Activated CD4-positive, alpha-beta T cell treated with anti-CD3 and anti-CD28 coated beads, Interleukin-2, amount 10 ng/mL, durations not matched to agents 24 days and 14 days (primary cell): ENCODE results near the gene ZNF444. TPM values are rescaled to one million over a fixed set of nuclear protein-coding genes. Genes with fewer than 3 reads are reported as not detected.
"Not testable (repeated sequence)": the region's sequence is repeated elsewhere in the genome, so short reads cannot be mapped to it uniquely, and the experiment has no call there.

Source experiments
- DNase-seq: peaks from one replicate; pipeline ENCODE4 v3.0.0; 2022
- H3K27ac Mint-ChIP-seq: one replicate; pipeline ENCODE4 v1.8.0; 2022; ENCODE audit warnings: mild to moderate bottlenecking, mixed read lengths
- H3K27me3 Mint-ChIP-seq: one replicate; pipeline ENCODE4 v1.8.0; 2022; ENCODE audit warnings: mixed read lengths
- H3K36me3 Mint-ChIP-seq: one replicate; pipeline ENCODE4 v1.8.0; 2022; ENCODE audit warnings: low read depth, mild to moderate bottlenecking, mixed read lengths
- H3K4me1 Mint-ChIP-seq: one replicate; pipeline ENCODE4 v1.8.0; 2021; ENCODE audit warnings: mixed read lengths
- H3K4me3 Mint-ChIP-seq: one replicate; pipeline ENCODE4 v1.8.0; 2022; ENCODE audit warnings: mild to moderate bottlenecking, moderate library complexity, mixed read lengths
- H3K9me3 Mint-ChIP-seq: one replicate; pipeline ENCODE4 v1.8.0; 2021; ENCODE audit warnings: mixed read lengths
- intact Hi-C: fragments of 100-400 bp; cut with micrococcal nuclease; formaldehyde crosslinking; loops from one replicate; pipeline ENCODE4 v1.15.1; 2023
- total RNA-seq: library from RNA; stranded (reverse); gene quantifications from 2 replicates; pipeline ENCODE4 v1.2.3, GENCODE V29; 2022

ZNF444 gene
- total RNA-seq, 1 donor from 2014 or later: 35.5 TPM

DNA sequence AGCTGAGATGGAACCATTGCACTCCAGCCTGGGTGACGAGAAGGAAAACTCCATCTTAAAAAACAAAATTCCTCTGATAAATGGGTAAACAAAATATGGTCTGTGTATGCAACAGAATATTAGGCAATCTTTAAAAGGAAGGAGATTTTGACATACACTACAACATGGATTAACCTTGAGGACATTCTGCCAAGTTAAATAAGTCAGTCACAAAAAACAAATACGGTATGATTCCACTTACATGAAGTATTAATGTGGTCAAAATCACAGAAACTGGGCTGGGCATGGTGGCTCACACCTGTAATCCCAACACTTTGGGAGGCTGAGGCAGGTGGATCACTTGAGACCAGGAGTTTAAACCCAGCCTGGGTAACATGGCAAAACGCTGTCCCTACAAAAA, 3.0 kb upstream of the ZNF444 start:
- H3K36me3 Mint-ChIP-seq: peaks cover 3% of the 10 kb centered on the region
- no peak for DNase-seq
- H3K4me3 Mint-ChIP-seq: no peak overlapping the region
- intact Hi-C loops: no loop called here
- H3K4me1 Mint-ChIP-seq: peaks cover 26% of the 10 kb centered on the region
- H3K27ac Mint-ChIP-seq: no peak overlapping the region
- peaks cover 4% of the 10 kb centered on the region for H3K27me3 Mint-ChIP-seq
- H3K9me3 Mint-ChIP-seq: no peaks in the 10 kb centered on the region

DNA sequence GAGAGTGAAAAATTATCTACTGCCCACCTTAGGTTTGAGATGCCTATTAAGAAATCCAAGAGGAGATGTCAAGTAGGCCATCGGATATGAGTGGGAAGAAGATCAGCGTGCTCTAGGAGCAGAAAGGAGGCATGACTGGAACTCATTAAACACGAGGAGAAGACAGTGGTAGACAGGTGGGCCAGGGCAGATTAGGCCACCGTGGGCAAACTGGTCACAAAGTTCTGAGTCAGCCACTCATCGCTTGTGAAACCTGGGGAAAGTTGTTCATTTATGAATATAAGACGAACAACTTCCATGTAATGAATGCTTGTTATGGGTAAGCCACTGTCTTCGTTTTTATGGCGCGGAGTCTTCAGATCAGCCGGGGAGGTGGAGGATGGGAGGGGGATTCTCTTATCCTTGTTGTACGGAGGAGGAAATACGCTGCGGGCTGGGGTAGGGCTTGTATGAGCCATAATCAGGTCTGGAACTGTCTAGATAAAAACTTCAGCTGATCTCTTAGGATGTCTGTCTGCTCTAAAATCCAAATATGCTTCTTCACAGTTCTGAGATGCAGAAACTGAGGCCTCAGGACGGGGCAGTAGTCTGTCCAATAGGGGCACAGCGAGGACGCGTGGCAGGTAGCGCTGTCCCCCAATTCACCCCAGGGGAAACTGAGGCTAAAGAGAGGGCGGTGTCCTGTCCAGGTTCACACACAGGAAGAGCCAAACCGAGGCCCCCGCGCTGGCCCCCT, 1.1 kb upstream of the ZNF444 start:
- Mint-ChIP-seq H3K9me3 (no peaks in the 10 kb centered on the region), H3K4me3 (peak overlapping the region; percentile 94), H3K36me3 (peaks cover 3% of the 10 kb centered on the region), H3K27ac (peak overlapping the region; percentile 91), H3K4me1 (peaks cover 36% of the 10 kb centered on the region), H3K27me3 (peaks cover 4% of the 10 kb centered on the region)
- intact Hi-C loops: loop anchor here (2.0 to 5.0 kb wide), 3 partner anchors 488 to 1222 kb away; partner anchors contain the start of genes PPP1R12C, TRAPPC2B and ZNF547
- DNase-seq: no peak

DNA sequence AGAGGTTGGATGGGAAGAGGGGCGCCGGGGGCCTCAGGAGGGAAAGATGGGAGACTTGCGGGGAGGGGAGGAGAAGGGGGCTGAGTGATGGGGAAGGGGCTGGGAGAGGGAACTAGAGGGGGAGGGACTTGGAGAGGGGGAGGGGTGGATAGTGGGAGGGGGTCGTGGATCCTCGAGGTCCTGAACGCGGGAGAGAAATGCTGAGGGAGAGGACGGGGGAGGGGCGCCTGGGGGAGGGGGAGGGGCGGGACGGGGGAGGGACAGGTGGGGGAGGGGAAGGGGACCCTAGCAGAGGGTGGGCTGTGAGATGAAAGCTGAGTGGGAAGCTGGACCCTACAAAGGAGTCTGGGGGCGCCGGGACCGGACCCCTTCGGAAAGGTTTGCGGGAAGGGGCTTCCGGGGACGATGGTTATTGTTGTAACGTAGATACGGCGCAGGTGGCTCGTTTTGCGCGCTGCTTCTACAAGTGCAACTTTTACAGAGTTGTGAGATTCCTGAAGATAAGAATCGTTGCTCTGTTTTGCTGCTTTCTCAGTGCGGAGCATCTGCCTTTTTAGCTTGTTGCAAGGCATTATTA, 418 bp downstream of the ZNF444 start:
- Mint-ChIP-seq H3K36me3 (peaks cover 3% of the 10 kb centered on the region), H3K9me3 (no peaks in the 10 kb centered on the region), H3K4me1 (peaks cover 36% of the 10 kb centered on the region), H3K27ac (peak overlapping the region; percentile 91), H3K4me3 (peak overlapping the region; percentile 94), H3K27me3 (peaks cover 4% of the 10 kb centered on the region)
- intact Hi-C loops: loop anchor here (1.0 to 5.0 kb wide), 6 partner anchors 20 to 1221 kb away; partner anchors contain the start of genes EPN1, PPP1R12C, TRAPPC2B and ZNF547
- peak; percentile 82 for DNase-seq

DNA sequence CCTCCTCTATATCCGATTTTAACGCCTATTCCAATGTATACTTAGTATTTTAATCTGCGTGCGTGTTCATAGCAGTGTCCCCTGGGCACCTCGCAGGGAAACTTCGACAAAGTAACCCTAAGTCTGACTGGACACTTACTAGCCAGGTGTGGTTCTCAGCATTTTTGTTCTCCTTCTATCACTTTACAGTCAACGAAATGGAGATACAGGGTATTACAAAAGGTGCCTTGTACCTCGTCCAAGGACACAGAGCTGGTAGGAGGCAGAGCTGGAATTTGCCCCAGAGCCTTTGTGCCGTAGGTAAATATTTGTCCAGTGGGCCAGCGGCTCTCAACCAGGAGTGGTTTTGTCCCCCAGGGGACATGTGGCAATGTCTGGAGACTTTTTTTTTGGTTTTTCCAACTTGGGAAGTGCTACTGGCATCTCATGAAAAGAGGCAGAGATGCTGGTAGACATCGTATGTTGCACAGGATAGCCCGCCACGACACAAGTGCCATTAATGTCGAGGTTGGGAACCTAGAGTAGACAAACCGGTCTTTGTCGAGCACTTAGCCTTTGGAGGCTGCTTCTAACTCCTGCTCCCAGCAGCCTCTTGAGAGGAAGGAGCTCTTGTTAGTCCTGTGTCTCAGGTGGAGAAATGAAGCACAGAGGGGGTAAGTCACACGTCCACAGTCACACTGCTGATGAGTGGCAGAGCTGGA, 1.1 kb downstream of the ZNF444 start:
- Mint-ChIP-seq H3K36me3 (peaks cover 3% of the 10 kb centered on the region), H3K4me1 (peaks cover 36% of the 10 kb centered on the region), H3K27me3 (peaks cover 4% of the 10 kb centered on the region), H3K4me3 (peak overlapping the region; percentile 94), H3K9me3 (no peaks in the 10 kb centered on the region), H3K27ac (peak overlapping the region; percentile 85)
- no peak for DNase-seq
- intact Hi-C loops: loop anchor here (5.0 kb wide), 2 partner anchors 490 to 1220 kb away; partner anchors contain the start of genes TRAPPC2B and ZNF547

GRCh38 chr19:56142897-56143434, 1.9 kb downstream of the ZNF444 start:
- intact Hi-C loops: loop anchor here (5.0 kb wide), 2 partner anchors 491 to 1219 kb away; partner anchors contain the start of genes TRAPPC2B and ZNF547
- Mint-ChIP-seq H3K4me3 (peak overlapping the region; percentile 41), H3K9me3 (no peaks in the 10 kb centered on the region), H3K4me1 (peaks cover 36% of the 10 kb centered on the region), H3K27ac (no peak overlapping the region), H3K27me3 (peaks cover 4% of the 10 kb centered on the region), H3K36me3 (peaks cover 8% of the 10 kb centered on the region)
- DNase-seq: no peak

GRCh38 chr19:56144376-56144775, 3.3 kb downstream of the ZNF444 start:
- Mint-ChIP-seq H3K27ac (no peak overlapping the region), H3K36me3 (peaks cover 16% of the 10 kb centered on the region), H3K4me1 (peaks cover 34% of the 10 kb centered on the region), H3K9me3 (no peaks in the 10 kb centered on the region), H3K4me3 (no peak overlapping the region), H3K27me3 (peaks cover 4% of the 10 kb centered on the region)
- DNase-seq: no peak
- intact Hi-C loops: loop anchor here (5.0 kb wide), 2 partner anchors 492 to 1218 kb away; partner anchors contain the start of genes TRAPPC2B and ZNF547

DNA sequence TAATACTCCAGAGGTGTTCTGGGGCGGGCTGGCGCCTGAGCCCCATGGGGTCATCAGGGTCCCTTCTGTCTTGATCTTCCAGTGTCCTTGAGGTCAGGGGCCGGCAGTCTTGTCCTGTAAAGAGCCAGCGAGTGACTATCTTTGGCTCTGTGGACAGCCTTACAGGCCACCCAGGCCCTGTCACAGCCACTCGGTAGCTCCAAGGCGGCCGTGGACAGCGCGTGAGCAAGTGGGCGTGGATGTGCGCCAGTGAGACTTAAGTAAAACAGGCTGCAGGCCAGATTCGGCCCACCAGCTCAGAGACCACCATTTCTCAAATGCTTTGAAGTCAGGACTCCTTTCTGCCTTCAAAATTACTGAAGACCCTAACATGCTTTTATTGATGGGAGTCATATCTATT, 3.7 kb downstream of the ZNF444 start:
- Mint-ChIP-seq H3K27me3 (peaks cover 4% of the 10 kb centered on the region), H3K36me3 (peaks cover 20% of the 10 kb centered on the region), H3K9me3 (no peaks in the 10 kb centered on the region), H3K4me1 (peaks cover 31% of the 10 kb centered on the region), H3K4me3 (no peak overlapping the region), H3K27ac (no peak overlapping the region)
- intact Hi-C loops: loop anchor here (5.0 kb wide), 2 partner anchors 493 to 1217 kb away; partner anchors contain the start of genes TRAPPC2B and ZNF547
- no peak for DNase-seq

DNA sequence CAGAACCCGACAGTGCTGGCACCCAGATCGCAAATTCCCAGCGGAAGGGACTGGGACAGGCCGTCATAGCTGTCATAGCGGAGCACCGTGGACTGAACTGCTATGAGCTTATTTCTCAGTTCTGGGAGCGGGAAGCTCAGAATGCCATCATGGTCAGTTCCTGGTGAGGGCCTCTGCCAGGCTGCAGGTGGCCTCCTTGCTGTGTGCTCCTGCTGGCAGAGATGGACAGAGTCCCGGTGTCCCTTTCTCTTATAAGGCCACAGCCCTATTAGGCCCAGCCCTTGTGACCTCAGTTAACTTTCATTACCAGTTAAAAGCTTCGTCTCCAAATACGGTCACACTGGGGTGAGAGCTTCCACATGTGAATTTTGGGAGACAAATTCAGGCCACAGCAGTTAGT, 4.6 kb downstream of the ZNF444 start:
- Mint-ChIP-seq H3K27me3 (peaks cover 3% of the 10 kb centered on the region), H3K27ac (no peak overlapping the region), H3K4me3 (no peak overlapping the region), H3K9me3 (no peaks in the 10 kb centered on the region), H3K4me1 (peaks cover 23% of the 10 kb centered on the region), H3K36me3 (peaks cover 26% of the 10 kb centered on the region)
- no peak for DNase-seq
- intact Hi-C loops: no loop called here

DNA sequence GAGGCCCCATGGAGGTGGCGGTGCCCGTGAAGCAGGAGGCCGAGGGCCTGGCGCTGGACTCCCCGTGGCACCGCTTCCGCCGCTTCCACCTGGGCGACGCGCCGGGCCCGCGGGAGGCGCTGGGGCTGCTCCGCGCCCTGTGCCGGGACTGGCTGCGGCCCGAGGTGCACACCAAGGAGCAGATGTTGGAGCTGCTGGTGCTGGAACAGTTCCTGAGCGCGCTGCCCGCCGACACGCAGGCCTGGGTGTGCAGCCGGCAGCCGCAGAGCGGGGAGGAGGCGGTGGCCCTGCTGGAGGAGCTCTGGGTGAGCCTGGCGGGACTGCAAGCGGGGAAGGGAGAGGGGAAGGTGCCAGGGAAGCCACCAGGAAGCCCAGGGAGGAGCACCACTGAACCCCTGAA, 5.8 kb downstream of the ZNF444 start:
- Mint-ChIP-seq H3K27me3 (no peaks in the 10 kb centered on the region), H3K36me3 (peaks cover 23% of the 10 kb centered on the region), H3K4me3 (no peak overlapping the region), H3K4me1 (peaks cover 19% of the 10 kb centered on the region), H3K9me3 (no peaks in the 10 kb centered on the region), H3K27ac (no peak overlapping the region)
- intact Hi-C loops: no loop called here
- no peak for DNase-seq

GRCh38 chr19:56147307-56147706, 6.2 kb downstream of the ZNF444 start:
- peaks cover 16% of the 10 kb centered on the region for H3K4me1 Mint-ChIP-seq
- H3K27me3 Mint-ChIP-seq: no peaks in the 10 kb centered on the region
- peaks cover 23% of the 10 kb centered on the region for H3K36me3 Mint-ChIP-seq
- DNase-seq: no peak
- no peak overlapping the region for H3K4me3 Mint-ChIP-seq
- no peak overlapping the region for H3K27ac Mint-ChIP-seq
- intact Hi-C loops: no loop called here
- H3K9me3 Mint-ChIP-seq: no peaks in the 10 kb centered on the region

GRCh38 chr19:56148096-56148495, 7.0 kb downstream of the ZNF444 start:
- H3K27ac Mint-ChIP-seq: no peak overlapping the region

DNA sequence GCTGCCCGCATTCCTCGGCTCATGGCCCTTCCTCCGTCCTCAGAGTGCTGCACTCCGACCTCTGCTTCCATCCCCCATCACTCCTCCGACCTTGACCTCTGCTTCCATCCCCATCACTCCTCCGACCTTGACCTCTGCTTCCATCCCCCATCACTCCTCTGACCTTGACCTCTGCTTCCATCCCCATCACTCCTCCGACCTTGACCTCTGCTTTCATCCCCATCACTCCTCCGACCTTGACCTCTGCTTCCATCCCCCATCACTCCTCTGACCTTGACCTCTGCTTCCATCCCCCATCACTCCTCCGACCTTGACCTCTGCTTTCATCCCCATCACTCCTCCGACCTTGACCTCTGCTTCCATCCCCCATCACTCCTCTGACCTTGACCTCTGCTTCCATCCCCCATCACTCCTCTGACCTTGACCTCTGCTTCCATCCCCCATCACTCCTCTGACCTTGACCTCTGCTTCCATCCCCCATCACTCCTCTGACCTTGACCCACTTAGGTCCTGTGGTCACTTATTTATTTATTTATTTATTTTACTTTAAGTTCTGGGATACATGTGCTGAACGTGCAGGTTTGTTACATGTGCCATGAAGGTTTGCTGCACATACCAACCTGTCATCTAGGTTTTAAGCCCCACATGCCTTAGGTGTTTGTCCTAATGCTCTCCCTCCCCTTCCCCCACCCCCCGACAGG, 8.0 kb downstream of the ZNF444 start:
- H3K9me3 Mint-ChIP-seq, H3K27me3 Mint-ChIP-seq, DNase-seq, H3K27ac Mint-ChIP-seq, H3K4me3 Mint-ChIP-seq, intact Hi-C loops: not testable (repeated sequence)
- peaks cover 33% of the 10 kb centered on the region for H3K36me3 Mint-ChIP-seq
- peaks cover 15% of the 10 kb centered on the region for H3K4me1 Mint-ChIP-seq

More at GRCh38 chr19:56148096-56148495, 7.0 kb downstream of the ZNF444 start:
- Mint-ChIP-seq H3K4me1 (peaks cover 13% of the 10 kb centered on the region), H3K9me3 (no peaks in the 10 kb centered on the region), H3K27me3 (no peaks in the 10 kb centered on the region), H3K36me3 (peaks cover 25% of the 10 kb centered on the region), H3K4me3 (no peak overlapping the region)
- intact Hi-C loops: no loop called here
- DNase-seq: no peak

DNA sequence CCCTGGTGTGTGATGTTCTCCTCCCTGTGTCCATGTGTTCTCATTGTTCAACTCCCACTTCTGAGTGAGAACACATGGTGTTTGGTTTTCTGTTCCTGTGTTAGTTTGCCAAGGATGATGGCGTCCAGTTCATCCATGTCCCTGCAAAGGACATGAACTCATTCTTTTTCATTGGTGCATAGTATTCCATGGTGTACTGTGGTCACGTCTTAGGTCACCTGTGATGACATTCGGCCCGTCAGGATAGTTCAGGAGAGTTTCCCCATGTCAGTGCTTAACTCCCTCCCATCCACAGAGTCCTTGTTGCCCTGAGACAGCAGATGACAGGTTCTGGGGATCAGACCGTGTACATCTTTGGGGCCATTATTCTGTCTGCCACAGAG, 8.6 kb downstream of the ZNF444 start:
- peaks cover 11% of the 10 kb centered on the region for H3K4me1 Mint-ChIP-seq
- DNase-seq: no peak
- H3K36me3 Mint-ChIP-seq: peaks cover 34% of the 10 kb centered on the region
- no peak overlapping the region for H3K27ac Mint-ChIP-seq
- no peaks in the 10 kb centered on the region for H3K9me3 Mint-ChIP-seq
- no peaks in the 10 kb centered on the region for H3K27me3 Mint-ChIP-seq
- H3K4me3 Mint-ChIP-seq: no peak overlapping the region
- intact Hi-C loops: no loop called here
